ENCODE results near the gene RAP1GAP2. TPM values are rescaled to one million over a fixed set of nuclear protein-coding genes. Genes with fewer than 3 reads are reported as not detected.

Gene RAP1GAP2
- total and polyA plus RNA-seq, 2 of the 8 experiments (the other 6 are each of a cell fraction or from before 2014, with no cell fraction given), result 24.0 to 63.8 TPM

- Histone ChIP-seq H2BK12ac (ENCODE audit: low read depth, low read length) (no peak overlapping the region), H4K5ac (ENCODE audit: insufficient read length, low read depth, low read length) (no peak overlapping the region), H3K4me2 (ENCODE audit: insufficient read depth in 1 of 2, low read depth in 2 of 2, low read length in 2 of 2) (no peak overlapping the region), H3K14ac (ENCODE audit: insufficient read length) (no peak overlapping the region), H3K23me2 (ENCODE audit: low read depth, low read length) (no peaks in the 10 kb centered on the region), H3K27ac (ENCODE audit: low read depth, low read length) (no peak overlapping the region), H3K56ac (replicated peaks; ENCODE audit: insufficient read length, low read depth, low read length) (no peak overlapping the region), H3K9ac (replicated peaks in 1 of 4; ENCODE audit: extremely low read depth in 1 of 4, low read depth in 3 of 4, low read length in 3 of 4) (no peak overlapping the region), H4K20me1 (replicated peaks in 1 of 2; ENCODE audit: control insufficient read depth in 1 of 2, insufficient read depth in 2 of 2, low read length in 2 of 2) (no peaks in the 10 kb centered on the region), H3K36me3 (ENCODE audit: control insufficient read depth in 2 of 4, insufficient read depth in 4 of 4, low read length in 3 of 4) (no peaks in the 10 kb centered on the region), H4K8ac (ENCODE audit: extremely low read depth, insufficient read depth, low read length) (no peak overlapping the region), H3K23ac (ENCODE audit: insufficient read length) (no peak overlapping the region), H2AK5ac (ENCODE audit: low read depth, low read length) (no peak overlapping the region), H4K91ac (replicated peaks; ENCODE audit: insufficient read length, low read length) (no peak overlapping the region), H3K79me1 (ENCODE audit: low read depth, low read length) (no peaks in the 10 kb centered on the region), H3K9me3 (ENCODE audit: insufficient read depth in 2 of 2, low read depth in 1 of 2, low read length in 1 of 2) (no peaks in the 10 kb centered on the region), H2BK5ac (ENCODE audit: low read depth, low read length) (no peak overlapping the region), H3K4ac (replicated peaks; ENCODE audit: insufficient read length, low read depth, low read length) (no peak overlapping the region), H3K79me2 (ENCODE audit: control insufficient read depth in 1 of 2, insufficient read depth in 2 of 2, low read length in 2 of 2) (no peaks in the 10 kb centered on the region), H3K4me1 (replicated peaks in 1 of 4; ENCODE audit: control insufficient read depth in 3 of 4, insufficient read depth in 4 of 4, low read length in 3 of 4) (peaks cover 0 to 3% (median 0%) of the 10 kb centered on the region in 4 experiments; a peak in 1 of 7 replicates), H2BK120ac (replicated peaks; ENCODE audit: low read depth, low read length) (no peak overlapping the region), H3K18ac (ENCODE audit: extremely low read depth, low read length) (no peak overlapping the region), H2BK15ac (ENCODE audit: low read length) (no peak overlapping the region), H2AFZ (ENCODE audit: low read length) (no peak overlapping the region), H3K4me3 (ENCODE audit: extremely low read depth in 1 of 4, insufficient read depth in 2 of 4, low read depth in 3 of 4, low read length in 4 of 4) (no peak overlapping the region), H2BK20ac (ENCODE audit: low read length) (no peak overlapping the region), H3K27me3 (replicated peaks in 1 of 4; ENCODE audit: control insufficient read depth in 3 of 4, extremely low read depth in 1 of 4, insufficient read depth in 3 of 4, low read length in 3 of 4) (no peaks in the 10 kb centered on the region)
- DNase-seq (ENCODE audit: low read depth in 1 of 2, low spot score in 2 of 2) (no peak), FAIRE-seq (no peak)
- CTCF ChIA-PET (ENCODE audit: partially characterized antibody), result interaction anchor here (2.0 to 2.5 kb wide), 2 partner anchors 17 to 23 kb away, joined by 7 to 9 read pairs; no protein-coding TSS in a partner anchor
- POLR2A ChIA-PET (ENCODE audit: partially characterized antibody), result no interaction called here
- 90% methylated on average over 12 of the region's 14 CpGs; no CpG with 5 or more reads in 1 of the 2 experiments for WGBS, 2 experiments (ENCODE audit: extremely low coverage in 1 of 2, insufficient coverage in 1 of 2, insufficient read length in 1 of 2, insufficient replicate concordance in 2 of 2, low coverage in 1 of 2, low lambda C conversion rate in 2 of 2, missing lambda C conversion rate in 1 of 2)
- no peak for TF ChIP-seq SP2 (IDR thresholded peaks at IDR 0.05; ENCODE audit: low read length)
- no peak for TF ChIP-seq YY1 (IDR thresholded peaks at IDR 0.05; ENCODE audit: low read depth, low read length)
- TF ChIP-seq RBBP5 (IDR thresholded peaks at IDR 0.05; ENCODE audit: borderline replicate concordance, low read depth, low read length), result no peak
- TF ChIP-seq, protein P1, sequence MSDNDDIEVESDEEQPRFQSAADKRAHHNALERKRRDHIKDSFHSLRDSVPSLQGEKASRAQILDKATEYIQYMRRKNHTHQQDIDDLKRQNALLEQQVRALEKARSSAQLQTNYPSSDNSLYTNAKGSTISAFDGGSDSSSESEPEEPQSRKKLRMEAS (IDR thresholded peaks at IDR 0.05), result no peak
- TF ChIP-seq EZH2 (IDR thresholded peaks at IDR 0.05; ENCODE audit: low read depth, low read length, severe bottlenecking), result no peak
- no peak for TF ChIP-seq SIN3A (conservative IDR thresholded peaks at IDR 0.05 in 1 of 2, IDR thresholded peaks at IDR 0.05 in 1 of 2; ENCODE audit: low read depth in 1 of 2, low read length in 2 of 2)
- TF ChIP-seq RXRA (IDR thresholded peaks at IDR 0.05; ENCODE audit: insufficient read depth, low read depth, low read length), result no peak
- no peak for TF ChIP-seq SUZ12 (IDR thresholded peaks at IDR 0.05; ENCODE audit: low read length)
- TF ChIP-seq CREB1 (IDR thresholded peaks at IDR 0.05), result no peak
- no peak for TF ChIP-seq ZNF274 (IDR thresholded peaks at IDR 0.05; ENCODE audit: borderline replicate concordance, extremely low read depth, low read length)
- TF ChIP-seq, protein P2, sequence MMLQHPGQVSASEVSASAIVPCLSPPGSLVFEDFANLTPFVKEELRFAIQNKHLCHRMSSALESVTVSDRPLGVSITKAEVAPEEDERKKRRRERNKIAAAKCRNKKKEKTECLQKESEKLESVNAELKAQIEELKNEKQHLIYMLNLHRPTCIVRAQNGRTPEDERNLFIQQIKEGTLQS (IDR thresholded peaks at IDR 0.05; ENCODE audit: insufficient read depth, low read depth, low read length), result no peak
- TF ChIP-seq ASH2L (IDR thresholded peaks at IDR 0.05; ENCODE audit: low read length), result no peak
- TF ChIP-seq GABPA (IDR thresholded peaks at IDR 0.05; ENCODE audit: borderline replicate concordance, insufficient read depth, low read length), result no peak
- no peak for TF ChIP-seq FOSL1 (IDR thresholded peaks at IDR 0.05; ENCODE audit: insufficient read depth, low read depth, low read length)
Measured at GRCh38 chr17:2809337-2809736, 13.1 kb downstream of the RAP1GAP2 start.
